Measurements from ENCODE around the gene USP6NL. TPM values are rescaled to one million over a fixed set of nuclear protein-coding genes. Genes with fewer than 3 reads are reported as not detected.

USP6NL gene
- total RNA-seq, 1 donor from 2014 or later = 29.6 TPM

GRCh38 chr10:11443468-11444154 lies 167.8 kb downstream of the USP6NL start:
- no peaks in the 10 kb centered on the region for H3K9me3 Mint-ChIP-seq
- peaks cover 20% of the 10 kb centered on the region for H3K27me3 Mint-ChIP-seq
- DNase-seq (ENCODE audit: extremely low spot score, unreplicated experiment) = peak; percentile 44
- H3K4me3 Mint-ChIP-seq = no peak overlapping the region
- H3K27ac Mint-ChIP-seq = no peak overlapping the region
- H3K36me3 Mint-ChIP-seq = no peaks in the 10 kb centered on the region
- no peak for TF ChIP-seq CTCF (conservative IDR thresholded peaks at IDR 0.05)
- H3K4me1 Mint-ChIP-seq (ENCODE audit: unreplicated experiment) = no peaks in the 10 kb centered on the region

GRCh38 chr10:11442001-11442773 lies 169.3 kb downstream of the USP6NL start:
- no peak for TF ChIP-seq CTCF (conservative IDR thresholded peaks at IDR 0.05)
- DNase-seq (ENCODE audit: extremely low spot score, unreplicated experiment) = peak; percentile 25
- no peak overlapping the region for H3K4me3 Mint-ChIP-seq
- H3K4me1 Mint-ChIP-seq (ENCODE audit: unreplicated experiment) = no peaks in the 10 kb centered on the region
- no peaks in the 10 kb centered on the region for H3K9me3 Mint-ChIP-seq
- no peak overlapping the region for H3K27ac Mint-ChIP-seq
- H3K36me3 Mint-ChIP-seq = no peaks in the 10 kb centered on the region
- H3K27me3 Mint-ChIP-seq = peaks cover 21% of the 10 kb centered on the region

GRCh38 chr10:11441151-11441535 lies 170.3 kb downstream of the USP6NL start:
- Mint-ChIP-seq H3K36me3 (no peaks in the 10 kb centered on the region), H3K27me3 (peaks cover 28% of the 10 kb centered on the region), H3K4me1 (ENCODE audit: unreplicated experiment) (no peaks in the 10 kb centered on the region), H3K9me3 (no peaks in the 10 kb centered on the region), H3K27ac (no peak overlapping the region), H3K4me3 (no peak overlapping the region)
- DNase-seq (ENCODE audit: extremely low spot score, unreplicated experiment) = peak; percentile 25
- no peak for TF ChIP-seq CTCF (conservative IDR thresholded peaks at IDR 0.05)

GRCh38 chr10:11440250-11441150 lies 170.9 kb downstream of the USP6NL start:
- H3K27me3 Mint-ChIP-seq = peaks cover 25% of the 10 kb centered on the region
- TF ChIP-seq CTCF (conservative IDR thresholded peaks at IDR 0.05) = no peak
- no peaks in the 10 kb centered on the region for H3K9me3 Mint-ChIP-seq
- H3K36me3 Mint-ChIP-seq = no peaks in the 10 kb centered on the region
- H3K4me1 Mint-ChIP-seq (ENCODE audit: unreplicated experiment) = no peaks in the 10 kb centered on the region
- no peak overlapping the region for H3K4me3 Mint-ChIP-seq
- H3K27ac Mint-ChIP-seq = no peak overlapping the region
- DNase-seq (ENCODE audit: extremely low spot score, unreplicated experiment) = no peak

- DNase-seq (ENCODE audit: extremely low spot score, unreplicated experiment) = peak; percentile 58
- TF ChIP-seq CTCF (conservative IDR thresholded peaks at IDR 0.05) = no peak
- Mint-ChIP-seq H3K9me3 (no peaks in the 10 kb centered on the region), H3K4me1 (ENCODE audit: unreplicated experiment) (no peaks in the 10 kb centered on the region), H3K4me3 (no peak overlapping the region), H3K36me3 (no peaks in the 10 kb centered on the region), H3K27ac (no peak overlapping the region), H3K27me3 (peaks cover 28% of the 10 kb centered on the region)
Observed at GRCh38 chr10:11439523-11440053, 171.9 kb downstream of the USP6NL start.

Measured in type B pancreatic cell (in vitro differentiated cells).